Ishikawa (cell line): Measurements from ENCODE around the gene HSD17B12.

Experiments
- CEBPB ChIP-seq: IDR thresholded peaks from 2 replicates; pipeline ENCODE4 v1.6.1; 2012
- FOXM1 ChIP-seq: IDR thresholded peaks from 2 replicates; pipeline ENCODE4 v1.6.1; 2012; ENCODE audit warnings: low read depth, borderline replicate concordance

- TF ChIP-seq FOXM1 (no peak), CEBPB (no peak)
Observed at GRCh38 chr11:43646767-43647166, 33.8 kb upstream of the HSD17B12 start.
